Activated CD4-positive, alpha-beta T cell treated with anti-CD3 and anti-CD28 coated beads for 36 hours (primary cell): ENCODE measurements around the gene ANO6. TPM values are rescaled to one million over a fixed set of nuclear protein-coding genes. Genes with fewer than 3 reads are reported as not detected.
"Not testable (repeated sequence)": the region's sequence is repeated elsewhere in the genome, so short reads cannot be mapped to it uniquely, and the experiment has no call there.

Source experiments
- ATAC-seq: fragments of 200-7000 bp; cut with Tn5 transposase; one replicate; pipeline ENCODE4 v1.10.0; 2021; ENCODE audit warnings: mild to moderate bottlenecking, moderate library complexity
- CTCF ChIA-PET: fragments of 350-600 bp; sonication (Branson Sonifier 250); formaldehyde crosslinking; loops from one replicate; lab custom pipeline; 2021; ENCODE audit warnings: antibody characterized with exemption; lab: Charles Lee
- POLR2A ChIA-PET: fragments of 350-600 bp; sonication (Branson Sonifier 250); formaldehyde crosslinking; loops from one replicate; lab custom pipeline; 2021; ENCODE audit warnings: antibody characterized with exemption, inconsistent platforms; lab: Charles Lee
- DNase-seq: peaks from one replicate; pipeline ENCODE4 v3.0.0-alpha.2; 2020
- H3K27ac Mint-ChIP-seq: one replicate; pipeline ENCODE4 v1.8.0; 2021; ENCODE audit warnings: mixed read lengths
- H3K27me3 Mint-ChIP-seq: one replicate; pipeline ENCODE4 v1.8.0; 2021; ENCODE audit warnings: mixed read lengths
- H3K36me3 Mint-ChIP-seq: one replicate; pipeline ENCODE4 v1.8.0; 2021; ENCODE audit warnings: low read depth, mixed read lengths
- H3K4me1 Mint-ChIP-seq: one replicate; pipeline ENCODE4 v1.8.0; 2021; ENCODE audit warnings: mixed read lengths
- H3K4me3 Mint-ChIP-seq: one replicate; pipeline ENCODE4 v1.8.0; 2021; ENCODE audit warnings: mild to moderate bottlenecking, moderate library complexity, mixed read lengths
- H3K9me3 Mint-ChIP-seq: one replicate; pipeline ENCODE4 v1.8.0; 2021; ENCODE audit warnings: low read depth, mixed read lengths
- intact Hi-C, 2 experiments: fragments of 100-400 bp; cut with DNase I in 1 of 2; cut with micrococcal nuclease in 1 of 2; formaldehyde crosslinking; loops; one replicate each; pipeline versions ENCODE4 v1.14.2 to v1.15.1; 2022 to 2024; cut with DNase I, micrococcal nuclease
- total RNA-seq, 2 experiments: library from RNA; stranded (reverse); gene quantifications; one replicate each; pipeline ENCODE4 v1.2.3, GENCODE V29; 2021

ANO6 gene
- total RNA-seq, 2 experiments from 2014 or later, result 18.7 to 20.3 TPM

DNA sequence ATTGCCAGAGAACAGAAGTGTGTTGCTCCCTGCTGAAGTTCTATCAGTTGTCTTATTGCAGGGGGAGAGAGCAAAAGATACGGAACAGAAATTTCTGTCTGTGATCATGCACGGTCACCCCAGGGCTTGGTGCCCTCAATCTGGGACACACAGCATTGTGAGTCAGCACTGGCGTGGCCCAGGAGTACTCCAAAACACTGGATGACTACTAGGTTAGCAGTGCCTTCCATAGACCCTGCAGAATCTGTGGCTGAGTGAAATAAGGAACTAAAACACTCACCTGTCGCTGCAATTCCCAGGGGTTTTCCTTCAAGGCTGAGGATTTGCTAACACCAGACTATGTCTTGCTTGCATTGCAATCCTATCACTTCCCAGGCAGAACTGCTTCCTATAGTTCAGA is 165.5 kb downstream of the ANO6 start:
- intact Hi-C loops, result no loop called here
- H3K9me3 Mint-ChIP-seq, result no peaks in the 10 kb centered on the region
- H3K27ac Mint-ChIP-seq, result no peak overlapping the region
- CTCF ChIA-PET, result no interaction called here
- no peak for DNase-seq
- no peak for ATAC-seq
- no peaks in the 10 kb centered on the region for H3K27me3 Mint-ChIP-seq
- POLR2A ChIA-PET, result no interaction called here
- no peaks in the 10 kb centered on the region for H3K4me1 Mint-ChIP-seq
- H3K4me3 Mint-ChIP-seq, result no peak overlapping the region
- peaks cover 29% of the 10 kb centered on the region for H3K36me3 Mint-ChIP-seq

DNA sequence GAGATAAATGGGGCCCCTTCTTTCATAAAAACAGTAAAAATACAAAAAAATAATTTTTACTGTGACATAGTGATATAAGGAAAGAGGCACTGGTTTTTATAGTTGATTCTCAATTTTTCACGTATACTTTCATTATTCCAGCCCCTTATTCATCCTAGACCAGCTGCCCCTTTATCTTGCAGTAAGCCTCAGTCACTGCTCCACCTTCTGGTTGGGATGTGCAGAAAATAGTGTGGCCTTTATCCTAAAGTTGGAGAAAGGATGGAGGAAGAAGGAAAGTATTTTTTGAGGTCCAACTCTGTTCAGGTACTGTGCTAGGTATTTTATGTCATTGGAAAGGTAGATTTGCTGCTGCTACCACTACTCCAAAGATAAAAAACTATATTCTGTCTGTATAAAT is 172.7 kb downstream of the ANO6 start:
- CTCF ChIA-PET, result interaction anchor here (0.6 to 2.7 kb wide), 9 partner anchors 10 to 218 kb away, joined by 3 to 15 read pairs (median 3); no protein-coding TSS in a partner anchor
- peaks cover 36% of the 10 kb centered on the region for H3K36me3 Mint-ChIP-seq
- no peak for DNase-seq

DNA sequence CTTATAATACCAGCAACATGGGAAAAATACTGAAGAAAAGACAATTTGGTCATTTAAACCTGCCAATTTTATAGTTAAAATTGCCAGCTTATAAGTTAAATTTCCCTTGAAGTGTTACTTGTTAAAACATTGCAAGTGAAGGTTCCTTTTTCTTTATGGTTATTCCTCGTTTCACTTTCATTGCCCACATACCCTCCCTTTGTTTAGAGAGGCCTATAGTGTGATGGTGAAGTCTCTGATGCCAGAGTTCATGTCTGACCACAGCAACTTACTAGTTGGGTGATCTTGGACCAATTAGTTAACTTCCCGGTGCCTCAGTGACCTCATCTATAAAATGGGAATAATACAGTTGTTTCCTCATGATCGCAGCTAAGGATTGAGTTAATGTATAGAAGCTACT is 173.5 kb downstream of the ANO6 start:
- DNase-seq (no peak), ATAC-seq (no peak)
- intact Hi-C loops, result no loop called here
- Mint-ChIP-seq H3K9me3 (peaks cover 2% of the 10 kb centered on the region), H3K27me3 (no peaks in the 10 kb centered on the region), H3K4me3 (no peak overlapping the region), H3K27ac (no peak overlapping the region), H3K36me3 (peaks cover 36% of the 10 kb centered on the region), H3K4me1 (no peaks in the 10 kb centered on the region)
- ChIA-PET POLR2A (no interaction called here), CTCF (interaction anchor here (1.2 to 2.7 kb wide), 3 partner anchors 17 to 219 kb away, joined by 6 to 15 read pairs (median 14); no protein-coding TSS in a partner anchor)

More for the DNA sequence above, 172.7 kb downstream of the ANO6 start:
- ATAC-seq, result no peak
- intact Hi-C loops, result loop anchor here (1.0 kb wide), 3 partner anchors 205 to 218 kb away; no protein-coding TSS in a partner anchor
- Mint-ChIP-seq H3K27ac (no peak overlapping the region), H3K4me1 (no peaks in the 10 kb centered on the region), H3K4me3 (no peak overlapping the region), H3K9me3 (peaks cover 2% of the 10 kb centered on the region), H3K27me3 (no peaks in the 10 kb centered on the region)
- POLR2A ChIA-PET, result no interaction called here

DNA sequence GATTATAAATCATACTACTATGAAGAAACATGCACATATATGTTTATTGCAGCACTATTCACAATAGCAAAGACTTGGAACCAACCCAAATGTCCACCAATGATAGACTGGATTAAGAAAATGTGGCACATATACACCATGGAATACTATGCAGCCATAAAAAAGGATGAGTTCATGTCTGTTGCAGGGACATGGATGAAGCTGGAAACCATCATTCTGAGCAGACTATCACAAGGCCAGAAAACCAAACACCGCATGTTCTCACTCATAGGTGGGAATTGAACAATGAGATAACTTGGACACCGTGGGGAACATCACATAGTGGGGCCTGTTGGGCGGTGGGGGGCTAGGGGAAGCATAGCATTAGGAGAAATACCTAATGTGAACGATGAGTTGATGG is 181.6 kb downstream of the ANO6 start:
- POLR2A ChIA-PET, H3K4me3 Mint-ChIP-seq, intact Hi-C loops, H3K27me3 Mint-ChIP-seq, H3K27ac Mint-ChIP-seq, ATAC-seq, CTCF ChIA-PET, DNase-seq, H3K4me1 Mint-ChIP-seq: not testable (repeated sequence)
- peaks cover 17% of the 10 kb centered on the region for H3K9me3 Mint-ChIP-seq
- H3K36me3 Mint-ChIP-seq, result peaks cover 37% of the 10 kb centered on the region

DNA sequence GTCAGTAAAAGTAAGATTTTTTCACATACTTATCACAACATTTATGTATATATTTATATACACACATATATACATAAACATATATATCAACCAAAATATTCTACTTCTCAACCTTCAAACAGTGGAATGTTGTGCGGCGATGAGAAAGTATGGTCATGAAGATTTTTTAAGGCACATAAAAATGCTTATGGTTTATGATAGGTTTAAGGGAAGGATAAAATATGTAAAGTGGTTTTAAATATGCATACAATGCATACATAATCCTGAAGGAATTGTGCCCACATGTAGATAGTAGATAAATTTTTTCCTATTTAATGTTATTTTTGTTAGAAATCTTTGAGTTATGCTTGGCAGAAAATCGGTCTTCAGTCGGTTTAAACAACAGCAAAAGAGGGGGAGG is 182.7 kb downstream of the ANO6 start:
- no peak overlapping the region for H3K4me3 Mint-ChIP-seq
- POLR2A ChIA-PET, result interaction anchor here (0.7 kb wide), 1 partner anchor 94 kb away, joined by 5 read pairs; no protein-coding TSS in a partner anchor

DNA sequence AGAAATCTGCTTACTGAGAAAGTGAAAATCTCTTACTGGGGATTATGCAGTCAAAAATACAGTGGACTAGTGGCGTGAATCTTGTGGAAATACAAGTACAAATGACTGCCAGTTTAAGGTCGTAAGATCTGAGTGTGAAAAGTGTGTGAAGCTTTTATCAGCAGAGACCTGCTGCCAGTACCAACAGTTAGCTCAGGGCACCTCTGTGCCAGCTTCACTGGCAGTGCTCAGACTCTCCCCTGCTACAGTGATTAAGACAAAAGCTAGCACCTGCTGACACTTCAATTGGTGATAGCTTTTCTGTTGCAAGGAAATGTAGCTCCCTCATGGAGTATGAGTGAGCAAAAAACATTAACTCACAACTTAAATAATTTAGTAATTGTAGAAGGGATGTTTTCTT is 185.1 kb downstream of the ANO6 start:
- H3K36me3 Mint-ChIP-seq, result peaks cover 36% of the 10 kb centered on the region
- H3K9me3 Mint-ChIP-seq, result peaks cover 8% of the 10 kb centered on the region
- DNase-seq (no peak), ATAC-seq (no peak)
- POLR2A ChIA-PET, result no interaction called here
- H3K27me3 Mint-ChIP-seq, result no peaks in the 10 kb centered on the region
- no peaks in the 10 kb centered on the region for H3K4me1 Mint-ChIP-seq
- intact Hi-C loops, result no loop called here
- CTCF ChIA-PET, result no interaction called here
- no peak overlapping the region for H3K4me3 Mint-ChIP-seq
- H3K27ac Mint-ChIP-seq, result no peak overlapping the region

More for the DNA sequence above, 182.7 kb downstream of the ANO6 start:
- no peak overlapping the region for H3K27ac Mint-ChIP-seq
- H3K9me3 Mint-ChIP-seq, result peaks cover 15% of the 10 kb centered on the region
- no peaks in the 10 kb centered on the region for H3K27me3 Mint-ChIP-seq
- DNase-seq (no peak), ATAC-seq (no peak)
- intact Hi-C loops, result no loop called here
- H3K36me3 Mint-ChIP-seq, result peaks cover 37% of the 10 kb centered on the region
- CTCF ChIA-PET, result interaction anchor here (0.7 kb wide), 1 partner anchor 293 kb away, joined by 3 read pairs; no protein-coding TSS in a partner anchor
- H3K4me1 Mint-ChIP-seq, result no peaks in the 10 kb centered on the region

DNA sequence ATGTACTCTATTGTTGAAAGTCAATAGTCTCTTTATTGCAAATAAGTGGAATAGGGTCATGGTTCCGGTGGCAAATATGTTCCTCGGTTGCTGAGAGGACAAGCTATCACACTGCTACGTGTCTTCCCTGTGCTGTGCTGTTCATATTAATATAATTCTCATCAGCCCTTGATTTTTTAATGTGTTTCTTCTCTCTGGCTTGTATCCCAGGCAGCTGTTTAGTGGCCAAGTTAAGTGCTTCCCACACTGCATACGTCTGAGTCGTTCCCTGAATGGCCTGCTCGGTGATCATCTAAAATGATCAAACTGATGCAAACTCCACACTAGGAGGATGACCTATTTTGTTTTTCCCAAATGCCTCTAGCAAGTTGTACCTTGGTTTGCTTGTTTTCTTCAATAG is 186.4 kb downstream of the ANO6 start:
- intact Hi-C loops, result no loop called here
- POLR2A ChIA-PET, result no interaction called here
- ATAC-seq (no peak), DNase-seq (no peak)
- no peak overlapping the region for H3K4me3 Mint-ChIP-seq
- H3K27me3 Mint-ChIP-seq, result no peaks in the 10 kb centered on the region
- CTCF ChIA-PET, result no interaction called here
- H3K36me3 Mint-ChIP-seq, result peaks cover 34% of the 10 kb centered on the region
- no peaks in the 10 kb centered on the region for H3K9me3 Mint-ChIP-seq
- no peaks in the 10 kb centered on the region for H3K4me1 Mint-ChIP-seq
- H3K27ac Mint-ChIP-seq, result no peak overlapping the region

DNA sequence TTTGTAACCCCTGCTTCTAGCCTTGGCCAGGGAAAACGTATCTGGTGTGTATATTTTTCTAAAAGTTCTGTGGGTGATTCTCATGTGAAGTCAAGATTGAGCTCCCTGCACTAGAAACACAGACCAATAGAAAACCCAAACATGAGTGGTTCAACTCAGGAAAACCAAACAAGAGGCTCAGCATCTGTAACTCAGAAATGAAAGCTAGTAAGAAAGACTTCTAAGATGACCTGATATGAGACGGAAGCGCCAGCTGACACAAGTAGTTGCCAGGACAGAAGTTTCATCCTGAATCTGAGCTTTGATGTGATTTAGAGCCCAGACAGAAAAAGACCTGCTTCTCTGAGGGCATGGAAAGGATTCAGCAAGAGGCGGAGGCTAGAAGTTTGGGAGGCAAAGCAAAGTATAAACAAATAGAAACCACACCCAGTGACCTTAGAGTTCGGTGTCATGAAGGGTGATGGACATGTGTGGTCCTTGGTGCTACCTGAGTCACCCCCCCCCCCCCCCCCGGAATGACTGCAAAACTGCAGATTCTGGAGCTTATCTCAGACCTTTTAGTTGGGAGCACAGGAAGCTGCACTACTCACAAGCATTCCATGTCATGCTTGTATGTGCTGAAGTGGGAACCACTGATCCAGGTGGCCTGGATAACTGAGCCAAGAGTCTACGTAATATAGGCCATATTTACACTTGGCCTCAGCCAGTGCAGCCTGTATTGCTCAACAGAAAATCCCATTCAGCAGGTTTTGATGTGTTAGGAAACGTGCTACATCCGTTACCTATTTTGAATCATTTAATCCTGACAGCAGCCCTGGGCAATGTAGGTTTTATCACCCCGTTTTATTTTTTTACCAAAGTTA is 191.3 kb downstream of the ANO6 start:
- Mint-ChIP-seq H3K4me1 (no peaks in the 10 kb centered on the region), H3K9me3 (no peaks in the 10 kb centered on the region), H3K27ac (no peak overlapping the region), H3K4me3 (no peak overlapping the region), H3K36me3 (peaks cover 46% of the 10 kb centered on the region), H3K27me3 (no peaks in the 10 kb centered on the region)
- ATAC-seq, result no peak
- ChIA-PET POLR2A (interaction anchor here (0.6 kb wide), 1 partner anchor 20 kb away, joined by 3 read pairs; no protein-coding TSS in a partner anchor), CTCF (interaction anchor here (1.0 to 1.5 kb wide), 2 partner anchors 19 to 45 kb away, joined by 3 to 6 read pairs; no protein-coding TSS in a partner anchor)
- intact Hi-C loops, result no loop called here
- DNase-seq, result no peak

DNA sequence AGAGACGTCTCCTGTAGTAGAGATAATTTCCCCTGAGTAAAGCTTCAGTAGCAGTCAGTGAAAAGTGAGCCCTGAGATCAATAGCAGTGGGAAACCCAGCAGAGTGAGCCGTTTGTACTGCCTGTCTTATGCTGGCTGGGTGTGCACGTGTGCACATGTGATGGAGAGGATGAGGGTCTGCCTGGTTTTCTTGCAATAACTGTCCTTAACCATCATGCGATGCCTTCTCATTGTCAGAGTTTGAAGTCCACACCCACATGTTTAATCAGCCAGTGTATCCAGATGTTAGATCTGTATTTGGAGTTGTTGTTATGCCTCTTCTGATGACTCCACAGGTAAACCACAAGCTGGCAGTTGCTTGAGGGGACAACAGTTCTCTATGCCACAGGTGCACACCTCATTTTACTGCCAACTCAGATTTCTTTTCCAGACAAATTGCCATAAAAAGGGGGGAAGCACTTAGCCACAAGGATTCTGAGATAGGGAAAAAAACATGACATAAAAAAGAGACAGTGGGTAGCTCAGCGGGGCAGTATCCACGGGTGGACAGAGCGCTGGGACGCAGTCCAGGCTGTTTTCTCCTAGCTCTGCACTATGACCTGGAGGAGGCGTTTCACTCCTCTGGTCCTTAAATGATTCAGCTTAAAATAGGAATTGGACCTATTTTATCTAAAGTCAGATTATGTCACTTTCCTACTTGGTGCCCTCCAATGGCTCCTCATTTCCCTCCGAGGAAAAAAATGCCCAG is 192.3 kb downstream of the ANO6 start:
- no peak overlapping the region for H3K27ac Mint-ChIP-seq
- H3K4me3 Mint-ChIP-seq, result no peak overlapping the region
- H3K9me3 Mint-ChIP-seq, result no peaks in the 10 kb centered on the region
- H3K36me3 Mint-ChIP-seq, result peaks cover 36% of the 10 kb centered on the region
- DNase-seq (no peak), ATAC-seq (no peak)
- CTCF ChIA-PET, result no interaction called here
- intact Hi-C loops, result no loop called here
- H3K27me3 Mint-ChIP-seq, result no peaks in the 10 kb centered on the region
- POLR2A ChIA-PET, result interaction anchor here (0.6 kb wide), 1 partner anchor 19 kb away, joined by 3 read pairs; no protein-coding TSS in a partner anchor
- no peaks in the 10 kb centered on the region for H3K4me1 Mint-ChIP-seq

DNA sequence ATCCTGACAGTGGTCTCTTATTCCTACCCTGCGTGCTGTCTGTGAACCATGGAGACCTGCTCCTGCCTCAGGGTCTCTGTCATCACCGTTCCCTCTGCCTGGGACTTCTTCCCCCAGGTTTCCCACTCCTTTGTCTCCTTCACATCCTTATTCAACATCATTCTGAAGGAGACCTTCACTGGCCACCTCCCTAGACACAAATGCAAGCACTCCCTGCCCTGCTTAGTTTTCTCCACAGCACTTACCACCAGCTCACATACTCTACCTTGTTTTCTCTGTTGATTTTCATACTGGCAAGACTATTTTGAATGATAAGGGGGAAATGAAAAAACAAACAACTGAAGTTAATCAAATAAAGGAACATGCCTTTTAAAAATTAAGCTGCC is 192.8 kb downstream of the ANO6 start:
- H3K4me1 Mint-ChIP-seq, result no peaks in the 10 kb centered on the region
- no peaks in the 10 kb centered on the region for H3K9me3 Mint-ChIP-seq
- CTCF ChIA-PET, result interaction anchor here (0.6 kb wide), 1 partner anchor 361 kb away, joined by 3 read pairs; no protein-coding TSS in a partner anchor
- no peak overlapping the region for H3K27ac Mint-ChIP-seq
- H3K4me3 Mint-ChIP-seq, result no peak overlapping the region
- POLR2A ChIA-PET, result no interaction called here
- ATAC-seq (no peak), DNase-seq (no peak)
- no peaks in the 10 kb centered on the region for H3K27me3 Mint-ChIP-seq
- intact Hi-C loops, result no loop called here
- H3K36me3 Mint-ChIP-seq, result peaks cover 33% of the 10 kb centered on the region

DNA sequence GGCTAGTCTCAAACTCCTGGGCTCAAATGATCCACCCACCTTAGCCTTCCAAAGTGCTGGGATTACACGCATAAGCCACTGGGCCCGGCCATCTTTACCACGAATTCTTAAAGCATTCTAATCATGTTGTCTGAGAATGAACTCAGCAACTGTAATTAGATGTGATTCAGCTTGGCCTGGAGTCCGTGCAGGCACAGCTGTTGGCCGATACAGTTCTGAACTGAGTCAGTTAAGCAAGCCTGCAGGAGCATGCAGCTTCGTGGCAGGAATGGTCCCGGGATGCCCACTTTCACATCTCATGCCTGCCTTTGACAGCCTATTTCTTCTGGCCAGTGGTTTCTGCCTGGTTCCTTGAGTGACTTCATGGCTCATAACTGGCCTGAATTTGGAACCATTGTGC is 194.1 kb downstream of the ANO6 start:
- Mint-ChIP-seq H3K4me1 (no peaks in the 10 kb centered on the region), H3K9me3 (no peaks in the 10 kb centered on the region), H3K27me3 (no peaks in the 10 kb centered on the region), H3K36me3 (peaks cover 26% of the 10 kb centered on the region), H3K4me3 (no peak overlapping the region), H3K27ac (no peak overlapping the region)
- no peak for ATAC-seq
- intact Hi-C loops, result no loop called here
- ChIA-PET POLR2A (no interaction called here), CTCF (interaction anchor here (1.5 kb wide), 1 partner anchor 9 kb away, joined by 4 read pairs; no protein-coding TSS in a partner anchor)
- DNase-seq, result no peak
